ENCODE measurements around the gene KRT76. TPM values are rescaled to one million over a fixed set of nuclear protein-coding genes. Genes with fewer than 3 reads are reported as not detected.
"Not testable (repeated sequence)": the region's sequence is repeated elsewhere in the genome, so short reads cannot be mapped to it uniquely, and the experiment has no call there.

Gene KRT76
- polyA plus RNA-seq, 10 donors: not detected

DNA sequence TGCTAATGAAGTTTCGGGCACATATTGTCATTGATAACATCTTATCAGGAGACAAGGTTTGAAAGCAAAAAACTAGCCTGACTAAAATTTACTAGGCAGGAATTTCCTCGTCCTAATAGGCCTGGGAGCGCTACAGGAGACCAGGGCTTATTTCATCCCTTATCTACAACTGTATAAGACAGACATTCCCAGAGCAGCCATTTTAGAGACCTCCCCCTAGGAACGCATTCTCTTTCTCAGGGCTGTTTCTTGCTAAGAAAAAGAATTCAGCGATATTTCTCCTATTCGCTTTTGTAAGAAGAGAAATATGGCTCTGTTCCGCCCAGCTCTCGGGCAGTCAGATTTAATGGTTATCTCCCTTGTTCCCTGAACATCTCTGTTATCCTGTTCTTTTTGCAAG is 15.9 kb downstream of the KRT76 start:
- DNase-seq: not testable (repeated sequence)

DNA sequence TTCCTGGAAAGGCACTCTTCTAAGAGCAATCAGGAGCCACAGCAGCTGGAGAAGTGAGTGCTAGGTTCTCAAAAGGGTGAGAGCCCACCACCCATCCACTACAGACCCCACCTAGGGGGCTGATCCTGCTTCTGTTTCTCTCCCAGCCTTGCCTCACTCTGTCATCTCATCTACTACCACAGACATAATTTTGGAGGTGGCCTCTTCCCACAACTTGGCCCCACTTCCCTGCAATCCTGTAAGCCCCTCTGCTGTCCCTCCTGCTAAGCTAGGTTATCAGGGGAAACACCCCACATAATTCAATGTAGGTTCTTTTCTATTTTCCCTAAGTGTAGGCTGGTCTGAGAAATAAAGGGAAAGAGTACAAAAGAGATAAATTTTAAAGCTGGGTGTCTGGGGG is 16.5 kb downstream of the KRT76 start:
- DNase-seq: no peak

GRCh38 chr12:52759695-52760094 is 17.4 kb downstream of the KRT76 start:
- no peak for DNase-seq

DNA sequence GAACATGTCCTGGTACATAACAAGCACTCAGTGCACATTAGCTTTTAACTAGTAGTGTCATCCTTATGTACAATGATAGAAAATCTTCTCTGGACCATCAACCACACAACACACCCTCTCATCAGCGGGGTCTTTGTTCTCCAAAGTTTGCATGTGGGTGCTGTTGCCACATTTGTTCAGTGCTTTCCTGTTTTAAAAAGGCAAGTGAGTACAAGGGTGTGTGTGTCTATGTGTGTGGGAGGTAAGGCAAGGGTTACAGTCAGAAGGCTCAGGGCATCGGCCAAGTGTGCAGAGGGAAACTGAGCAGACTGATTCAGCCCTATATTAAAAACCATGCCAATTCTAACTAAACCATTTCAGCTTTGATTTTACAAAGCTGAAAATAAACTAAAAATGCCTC is 17.9 kb downstream of the KRT76 start:
- DNase-seq: no peak

DNA sequence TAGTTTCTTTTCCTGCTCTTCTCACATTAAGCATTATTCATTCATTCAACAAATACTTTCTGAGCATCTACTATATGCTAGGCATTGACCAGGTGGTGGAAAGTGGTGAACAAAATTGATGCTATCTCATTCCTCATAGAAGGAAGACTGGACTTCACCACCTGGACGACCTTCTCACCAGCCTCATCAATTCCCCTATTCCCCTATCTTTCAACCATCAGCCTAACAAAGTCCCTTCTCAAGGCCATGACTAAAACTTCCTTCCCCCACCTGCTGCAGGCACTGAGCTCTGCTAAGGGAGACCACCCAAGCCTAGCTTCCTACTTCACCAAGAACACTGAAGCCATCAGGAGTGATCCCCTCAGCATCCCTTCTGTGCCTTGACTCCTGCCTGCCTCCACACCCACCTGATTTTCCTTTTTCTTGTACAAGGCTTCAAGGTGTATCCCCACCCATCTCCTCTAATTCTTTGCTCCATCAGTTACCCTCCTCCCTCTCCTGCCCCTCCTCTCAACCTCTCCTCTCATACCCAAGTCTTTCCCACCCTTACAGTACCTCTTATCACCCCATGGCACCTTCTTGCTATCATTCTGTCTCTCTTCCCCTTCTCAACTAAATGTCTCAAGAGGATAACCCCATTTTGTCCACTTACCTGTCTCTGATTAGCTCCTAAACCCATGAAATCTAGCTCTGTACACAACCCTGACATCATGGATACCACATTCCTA is 19.5 kb downstream of the KRT76 start:
- DNase-seq: no peak

GRCh38 chr12:52756281-52756960 is 20.7 kb downstream of the KRT76 start:
- no peak for DNase-seq

DNA sequence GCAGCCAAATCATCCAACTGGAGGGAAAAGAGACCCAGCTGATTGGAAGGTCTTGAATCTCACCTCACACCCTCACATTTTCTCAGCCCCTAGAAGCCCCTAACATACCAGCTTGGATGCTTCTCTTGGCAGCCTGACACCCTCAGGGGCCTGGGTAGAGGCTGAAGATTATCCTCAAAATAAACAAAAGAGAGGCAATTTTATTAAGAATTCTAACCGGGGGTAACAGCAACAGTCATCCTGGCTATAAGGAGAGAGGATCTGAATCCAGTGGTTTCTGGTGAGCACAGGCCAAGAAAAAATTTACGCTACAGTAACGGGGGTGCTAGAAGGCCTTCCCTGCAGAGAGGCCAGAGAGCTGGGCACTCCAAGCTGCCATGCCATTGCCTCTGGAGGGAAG is 21.6 kb downstream of the KRT76 start:
- no peak for DNase-seq

- no peak for DNase-seq
Observed at GRCh38 chr12:52754135-52754534, 23.0 kb downstream of the KRT76 start.

DNA sequence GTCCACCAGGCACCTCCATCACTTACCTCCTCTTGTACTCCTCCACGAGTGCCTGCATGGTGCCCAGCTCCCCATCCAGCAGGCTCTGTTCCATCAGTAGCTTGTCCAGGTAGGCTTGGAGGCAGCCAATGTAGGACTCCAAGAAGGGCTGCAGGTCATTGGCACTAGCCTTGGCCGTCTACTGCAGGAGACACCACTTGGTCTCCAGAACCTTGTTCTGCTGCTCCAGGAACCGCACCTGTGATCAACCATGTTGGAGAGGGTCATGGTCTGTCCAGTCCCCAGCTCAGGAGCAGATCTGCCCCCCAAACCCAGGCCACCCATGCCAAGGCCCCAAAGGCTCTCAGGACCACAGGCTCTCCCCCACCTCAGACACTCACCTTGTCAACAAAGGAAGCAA is 23.9 kb downstream of the KRT76 start:
- no peak for DNase-seq

- DNase-seq: no peak
Observed at GRCh38 chr12:52752516-52752915, 24.6 kb downstream of the KRT76 start.

DNA sequence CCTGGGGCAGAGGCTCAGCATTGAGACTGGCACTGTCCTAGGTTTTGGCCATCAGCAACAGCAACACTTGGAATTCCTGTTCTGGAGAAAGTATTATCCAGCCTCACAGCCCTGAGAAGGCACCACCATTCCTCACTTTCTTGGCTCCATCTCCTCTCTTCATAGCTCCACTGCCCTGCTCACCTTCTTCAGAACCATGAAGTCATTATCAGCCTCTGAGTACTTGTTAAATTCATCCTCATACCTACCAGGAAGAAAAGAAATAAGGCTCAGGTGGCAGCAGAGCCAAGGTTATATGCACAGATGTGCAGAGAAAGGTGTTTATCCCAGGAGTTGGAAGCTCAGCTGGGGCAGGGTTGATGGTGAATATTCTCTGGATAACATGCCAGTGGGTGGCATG is 25.4 kb downstream of the KRT76 start:
- no peak for DNase-seq

DNA sequence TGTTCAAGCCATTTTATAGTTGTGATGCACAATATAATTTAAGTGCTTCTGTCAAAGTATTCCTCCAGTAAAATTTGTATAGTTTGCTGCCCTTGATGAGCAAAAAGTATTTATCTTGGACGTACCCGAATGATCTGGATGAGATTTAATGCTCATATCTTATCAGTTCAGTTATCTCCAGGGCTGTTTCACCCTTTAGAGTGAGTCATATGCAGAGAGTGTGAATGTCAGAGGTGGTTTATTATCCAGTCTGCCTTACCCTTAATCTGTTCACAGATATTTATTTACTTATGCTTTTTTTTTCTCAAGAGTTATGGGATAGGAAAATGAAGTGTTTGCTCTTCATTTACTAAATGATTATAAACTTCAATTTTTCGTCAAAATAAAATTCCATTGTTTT is 26.6 kb downstream of the KRT76 start:
- DNase-seq: not testable (repeated sequence)

DNA sequence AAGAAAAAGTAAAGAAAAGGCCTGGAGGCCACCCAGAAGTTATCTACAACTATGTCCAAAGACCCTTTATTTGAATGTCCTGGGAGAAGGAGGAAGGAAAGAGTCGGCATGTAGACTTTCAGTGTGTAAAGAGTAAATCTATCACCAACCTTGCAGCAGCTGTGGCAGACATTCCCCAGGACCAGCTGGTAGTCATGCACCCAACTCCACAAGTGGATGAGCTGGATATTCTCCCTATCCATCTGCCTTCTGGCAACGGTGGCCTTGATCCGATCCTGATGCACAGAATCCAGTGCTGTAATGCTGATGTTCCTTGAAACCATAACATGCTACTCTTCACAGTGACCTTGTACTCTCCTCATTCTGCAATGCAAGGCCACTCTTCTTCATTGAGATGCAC is 27.3 kb downstream of the KRT76 start:
- DNase-seq: no peak

DNA sequence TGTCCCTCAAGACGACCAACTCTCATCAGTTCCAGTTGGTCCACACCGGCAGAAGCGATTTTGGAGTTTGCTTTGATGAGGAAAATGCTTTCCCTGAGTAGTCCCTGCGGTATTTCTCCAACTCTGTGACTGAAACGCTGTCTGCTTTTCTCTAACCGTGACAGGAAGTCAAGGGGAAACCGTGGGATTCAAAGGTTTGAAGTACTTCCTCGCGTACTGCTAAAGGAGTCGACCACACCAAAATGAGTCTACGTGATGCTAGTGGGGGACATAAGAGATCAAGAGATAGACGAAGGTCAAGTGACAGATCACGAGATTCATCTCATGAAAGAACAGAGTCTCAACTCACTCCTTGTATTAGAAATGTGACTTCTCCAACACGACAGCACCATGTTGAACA is 28.6 kb downstream of the KRT76 start:
- DNase-seq: no peak

DNA sequence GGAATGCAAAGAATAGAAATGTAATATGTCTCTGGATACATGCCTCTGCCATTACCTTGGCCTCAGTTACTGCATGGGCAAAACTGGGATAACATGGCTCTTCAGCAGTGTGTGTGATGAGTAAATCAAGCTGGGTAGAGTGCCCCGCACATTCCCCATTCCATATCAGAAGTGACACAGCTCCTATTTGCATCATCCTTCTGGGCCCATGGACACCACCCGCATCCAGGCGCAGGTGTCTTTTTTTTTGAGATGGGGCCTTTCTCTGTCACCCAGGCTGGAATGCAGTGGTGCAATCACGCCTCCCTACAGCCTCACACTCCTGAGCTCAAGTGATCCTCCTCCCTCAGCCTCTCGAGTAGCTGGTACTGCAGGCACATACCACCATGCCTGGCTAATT is 31.6 kb downstream of the KRT76 start:
- DNase-seq: no peak

- no peak for DNase-seq
Observed at GRCh38 chr12:52744493-52745156, 32.5 kb downstream of the KRT76 start.

DNA sequence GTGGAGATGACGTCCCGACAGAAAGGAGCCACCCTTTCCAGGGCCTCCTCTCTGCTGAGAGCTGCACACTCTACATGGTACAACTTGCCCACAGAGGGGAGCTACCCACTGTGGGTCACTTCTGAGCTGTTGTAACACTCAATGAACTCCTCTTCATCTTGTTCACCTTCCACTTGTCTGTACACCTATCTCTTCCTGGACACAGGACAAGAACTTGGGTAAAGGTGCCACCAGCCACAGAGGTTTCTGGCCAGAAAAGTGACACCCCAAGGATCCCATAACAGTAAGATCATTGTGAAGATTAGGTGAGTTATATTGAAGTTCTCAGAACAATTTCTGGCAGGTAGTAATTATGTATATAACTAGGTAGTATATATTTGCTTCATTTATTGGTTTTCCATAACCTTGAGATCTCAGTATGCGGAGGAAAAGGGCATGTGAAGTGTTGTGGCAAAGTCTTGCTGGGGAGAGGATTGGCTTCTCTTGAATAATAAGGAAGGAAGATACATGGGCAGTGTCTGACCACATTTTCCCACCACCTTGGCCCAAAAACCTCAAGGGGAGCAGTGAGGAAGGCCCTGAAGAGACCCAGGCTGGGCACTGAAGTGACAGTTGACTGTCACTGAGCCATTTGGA is 34.2 kb downstream of the KRT76 start:
- DNase-seq: no peak

GRCh38 chr12:52742196-52742580 is 35.0 kb downstream of the KRT76 start:
- no peak for DNase-seq

DNA sequence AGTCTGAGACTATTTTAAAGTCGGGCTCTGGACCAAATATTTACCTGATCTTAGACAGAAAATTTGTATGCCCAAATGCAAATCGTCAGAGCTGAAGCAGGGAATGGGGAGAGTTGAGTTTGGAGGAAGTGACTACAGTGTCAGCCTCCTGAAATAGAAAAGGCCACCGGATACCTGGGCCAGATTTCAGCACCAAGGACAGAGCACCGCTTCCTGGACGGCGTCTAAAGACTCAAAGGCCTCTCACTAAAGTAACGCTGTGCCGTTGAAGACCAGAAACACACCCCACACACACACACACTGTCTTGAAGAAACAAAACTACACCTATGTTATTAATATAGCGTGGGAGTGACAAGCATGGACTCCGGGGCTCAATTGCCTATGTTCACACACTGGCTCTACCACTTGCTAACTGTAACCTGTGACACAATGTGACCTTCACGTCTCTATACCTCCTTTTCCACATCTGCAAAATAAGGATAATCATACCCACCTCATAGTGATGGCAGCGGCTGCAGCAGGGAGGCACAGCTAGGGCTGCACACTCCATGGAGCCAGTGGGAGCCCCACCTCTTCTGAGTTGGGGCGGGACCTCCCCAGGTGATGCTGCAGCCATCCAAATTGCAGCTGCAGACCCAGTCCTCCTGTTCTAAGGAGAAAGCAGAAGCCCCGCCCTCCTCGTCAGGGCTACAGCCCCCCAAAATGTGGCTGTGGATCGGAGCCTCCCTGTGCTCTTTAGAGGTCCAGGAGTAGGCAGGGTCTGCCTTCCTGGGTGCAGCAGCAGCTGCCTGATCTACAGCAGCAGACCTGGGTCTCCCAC is 35.6 kb downstream of the KRT76 start:
- peak; percentile 57 to 83 (median 79) for DNase-seq

DNA sequence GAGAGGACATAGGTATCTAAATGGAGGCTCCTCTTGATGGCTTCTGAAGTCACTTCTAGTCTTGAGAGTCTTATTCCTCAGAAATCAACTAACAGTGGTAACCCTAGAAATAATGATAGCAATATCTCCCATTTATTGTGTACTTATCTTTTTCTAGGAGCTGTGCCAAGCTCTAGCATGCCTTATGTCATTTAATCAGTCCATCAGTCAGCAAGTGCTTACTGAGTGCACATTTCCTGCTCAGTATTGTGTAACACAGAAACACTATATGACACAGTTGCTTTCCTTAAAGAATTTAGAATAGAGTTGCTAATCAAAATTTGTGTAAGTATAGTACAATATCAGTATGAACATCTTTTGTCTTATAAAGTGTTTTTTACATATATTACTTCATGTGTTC is 36.6 kb downstream of the KRT76 start:
- no peak for DNase-seq

DNA sequence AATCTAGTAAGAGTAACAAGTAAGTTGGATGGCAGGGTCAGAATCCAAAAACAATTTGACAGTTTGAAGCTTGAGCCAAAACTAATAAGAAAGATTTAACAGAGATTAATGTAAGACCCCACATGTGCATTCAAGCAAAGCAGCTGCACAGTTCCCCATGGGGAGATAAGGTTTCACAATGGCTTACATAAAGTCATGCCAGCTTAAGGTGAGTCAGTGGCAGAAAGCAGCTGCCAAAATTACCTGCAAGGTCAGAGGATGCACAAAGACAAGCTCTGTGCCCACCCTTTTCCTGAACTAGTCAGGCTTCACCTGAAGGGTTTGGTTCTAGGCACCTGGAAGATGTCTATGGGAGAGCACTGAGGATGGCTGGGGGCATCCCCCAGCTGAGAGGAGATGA is 37.2 kb downstream of the KRT76 start:
- no peak for DNase-seq
